Measurements from ENCODE around the gene OARD1. TPM values are rescaled to one million over a fixed set of nuclear protein-coding genes. Genes with fewer than 3 reads are reported as not detected.

Gene OARD1
- total and polyA plus RNA-seq, 7 experiments from 2014 or later: 31.1 to 55.8 (median 44.6) TPM

GRCh38 chr6:41064841-41065240, 7.3 kb downstream of the OARD1 start:
- H3K9me3 ChIP-seq (ENCODE audit: control insufficient read depth in 2 of 3, low read length in 3 of 3): no peaks in the 10 kb centered on the region
- H3K27ac Mint-ChIP-seq: no peak overlapping the region
- H3K27ac ChIP-seq (ENCODE audit: low read depth, low read length): no peak overlapping the region
- H3K4me3 ChIP-seq (ENCODE audit: low read length): no peak overlapping the region
- intact Hi-C loops (cut with micrococcal nuclease): loop anchor here in 1 of 2 donors (5.0 kb wide), 1 partner anchor 1718 kb away; no protein-coding TSS in a partner anchor
- H3K27me3 Mint-ChIP-seq: no peaks in the 10 kb centered on the region
- peaks cover 26 to 60% (median 30%) of the 10 kb centered on the region in 5 donors for H3K36me3 Mint-ChIP-seq
- no peak for ATAC-seq
- peaks cover 5 to 81% (median 9%) of the 10 kb centered on the region in 3 experiments for H3K36me3 ChIP-seq (ENCODE audit: control insufficient read depth in 2 of 3, insufficient read depth in 3 of 3, low read length in 3 of 3)
- H3K9me3 Mint-ChIP-seq: no peaks in the 10 kb centered on the region
- peaks cover 12 to 28% (median 23%) of the 10 kb centered on the region in 7 donors for H3K4me1 Mint-ChIP-seq
- H3K4me3 Mint-ChIP-seq: no peak overlapping the region
- H3K27me3 ChIP-seq (ENCODE audit: control insufficient read depth in 2 of 2, insufficient read depth in 2 of 2, low read length in 2 of 2): no peaks in the 10 kb centered on the region
- ChIA-PET POLR2A (interaction anchor here (1.0 kb wide), 1 partner anchor 37 kb away, joined by 3 read pairs; no protein-coding TSS in a partner anchor), CTCF (interaction anchor here (1.1 kb wide), 1 partner anchor 58 kb away, joined by 4 read pairs; no protein-coding TSS in a partner anchor)
- DNase-seq: no peak
- H3K4me1 ChIP-seq (ENCODE audit: control insufficient read depth in 2 of 2, insufficient read depth in 2 of 2, low read length in 2 of 2): no peaks in the 10 kb centered on the region

GRCh38 chr6:41063884-41064285, 8.3 kb downstream of the OARD1 start:
- no peaks in the 10 kb centered on the region for H3K27me3 ChIP-seq (ENCODE audit: control insufficient read depth in 2 of 2, insufficient read depth in 2 of 2, low read length in 2 of 2)
- no peak overlapping the region for H3K4me3 Mint-ChIP-seq
- ATAC-seq: no peak
- H3K4me3 ChIP-seq (ENCODE audit: low read length): no peak overlapping the region
- no peaks in the 10 kb centered on the region for H3K9me3 Mint-ChIP-seq
- peaks cover 7 to 22% (median 18%) of the 10 kb centered on the region in 7 donors for H3K4me1 Mint-ChIP-seq
- intact Hi-C loops (cut with micrococcal nuclease): no loop called here
- no peaks in the 10 kb centered on the region for H3K27me3 Mint-ChIP-seq
- no peak overlapping the region for H3K27ac ChIP-seq (ENCODE audit: low read depth, low read length)
- DNase-seq: no peak
- H3K27ac Mint-ChIP-seq: no peak overlapping the region
- POLR2A ChIA-PET: interaction anchor here (1.0 to 1.1 kb wide), 3 partner anchors 9 to 289 kb away, joined by 3 to 4 read pairs (median 3); partner anchors contain the start of genes NFYA and OARD1
- peaks cover 22 to 61% (median 32%) of the 10 kb centered on the region in 5 donors for H3K36me3 Mint-ChIP-seq
- CTCF ChIA-PET: interaction anchor here (0.8 to 2.1 kb wide), 3 partner anchors 10 to 108 kb away, joined by 3 to 5 read pairs (median 3); no protein-coding TSS in a partner anchor
- H3K4me1 ChIP-seq (ENCODE audit: control insufficient read depth in 2 of 2, insufficient read depth in 2 of 2, low read length in 2 of 2): no peaks in the 10 kb centered on the region
- peaks cover 5 to 72% (median 9%) of the 10 kb centered on the region in 3 experiments for H3K36me3 ChIP-seq (ENCODE audit: control insufficient read depth in 2 of 3, insufficient read depth in 3 of 3, low read length in 3 of 3)
- no peaks in the 10 kb centered on the region for H3K9me3 ChIP-seq (ENCODE audit: control insufficient read depth in 2 of 3, low read length in 3 of 3)

GRCh38 chr6:41062056-41062455, 10.1 kb downstream of the OARD1 start:
- no peak overlapping the region for H3K4me3 ChIP-seq (ENCODE audit: low read length)
- Mint-ChIP-seq H3K27ac (no peak overlapping the region), H3K27me3 (no peaks in the 10 kb centered on the region), H3K4me3 (no peak overlapping the region), H3K36me3 (peaks cover 11 to 62% (median 26%) of the 10 kb centered on the region in 5 donors), H3K9me3 (no peaks in the 10 kb centered on the region), H3K4me1 (peaks cover 6 to 15% (median 10%) of the 10 kb centered on the region in 7 donors)
- no peak for ATAC-seq
- POLR2A ChIA-PET: interaction anchor here (0.6 kb wide), 1 partner anchor 14 kb away, joined by 3 read pairs; no protein-coding TSS in a partner anchor
- no peak for DNase-seq
- intact Hi-C loops (cut with micrococcal nuclease): no loop called here
- CTCF ChIA-PET: interaction anchor here (0.7 kb wide), 1 partner anchor 8 kb away, joined by 3 read pairs; no protein-coding TSS in a partner anchor
- no peaks in the 10 kb centered on the region for H3K4me1 ChIP-seq (ENCODE audit: control insufficient read depth in 2 of 2, insufficient read depth in 2 of 2, low read length in 2 of 2)
- peaks cover 5 to 57% (median 9%) of the 10 kb centered on the region in 3 experiments for H3K36me3 ChIP-seq (ENCODE audit: control insufficient read depth in 2 of 3, insufficient read depth in 3 of 3, low read length in 3 of 3)
- H3K9me3 ChIP-seq (ENCODE audit: control insufficient read depth in 2 of 3, low read length in 3 of 3): no peaks in the 10 kb centered on the region
- no peaks in the 10 kb centered on the region for H3K27me3 ChIP-seq (ENCODE audit: control insufficient read depth in 2 of 2, insufficient read depth in 2 of 2, low read length in 2 of 2)
- no peak overlapping the region for H3K27ac ChIP-seq (ENCODE audit: low read depth, low read length)

GRCh38 chr6:41061196-41061726, 10.9 kb downstream of the OARD1 start:
- Histone ChIP-seq H3K36me3 (ENCODE audit: control insufficient read depth in 2 of 3, insufficient read depth in 3 of 3, low read length in 3 of 3) (peaks cover 5 to 58% (median 6%) of the 10 kb centered on the region in 3 experiments), H3K27ac (ENCODE audit: low read depth, low read length) (no peak overlapping the region), H3K9me3 (ENCODE audit: control insufficient read depth in 2 of 3, low read length in 3 of 3) (no peaks in the 10 kb centered on the region), H3K27me3 (ENCODE audit: control insufficient read depth in 2 of 2, insufficient read depth in 2 of 2, low read length in 2 of 2) (no peaks in the 10 kb centered on the region), H3K4me1 (ENCODE audit: control insufficient read depth in 2 of 2, insufficient read depth in 2 of 2, low read length in 2 of 2) (no peaks in the 10 kb centered on the region), H3K4me3 (ENCODE audit: low read length) (no peak overlapping the region)
- no peak for DNase-seq
- no peak for ATAC-seq
- POLR2A ChIA-PET: interaction anchor here (0.7 kb wide), 1 partner anchor 10 kb away, joined by 3 read pairs; no protein-coding TSS in a partner anchor
- Mint-ChIP-seq H3K9me3 (no peaks in the 10 kb centered on the region), H3K4me1 (peaks cover 0 to 9% (median 4%) of the 10 kb centered on the region in 7 donors), H3K27ac (no peak overlapping the region), H3K36me3 (peaks cover 7 to 64% (median 22%) of the 10 kb centered on the region in 5 donors), H3K27me3 (no peaks in the 10 kb centered on the region), H3K4me3 (no peak overlapping the region)
- CTCF ChIA-PET: no interaction called here
- intact Hi-C loops (cut with micrococcal nuclease): no loop called here

GRCh38 chr6:41059556-41059955, 12.6 kb downstream of the OARD1 start:
- no peaks in the 10 kb centered on the region for H3K4me1 ChIP-seq (ENCODE audit: control insufficient read depth in 2 of 2, insufficient read depth in 2 of 2, low read length in 2 of 2)
- DNase-seq (no peak), ATAC-seq (no peak)
- Mint-ChIP-seq H3K27me3 (no peaks in the 10 kb centered on the region), H3K27ac (peak overlapping the region in 2 of 9 donors; percentile 29 to 68), H3K4me1 (peaks cover 0 to 9% (median 2%) of the 10 kb centered on the region in 7 donors), H3K36me3 (peaks cover 7 to 66% (median 22%) of the 10 kb centered on the region in 5 donors), H3K9me3 (no peaks in the 10 kb centered on the region), H3K4me3 (no peak overlapping the region)
- CTCF ChIA-PET: interaction anchor here (1.0 kb wide), 1 partner anchor 9 kb away, joined by 4 read pairs; no protein-coding TSS in a partner anchor
- H3K4me3 ChIP-seq (ENCODE audit: low read length): no peak overlapping the region
- no peaks in the 10 kb centered on the region for H3K27me3 ChIP-seq (ENCODE audit: control insufficient read depth in 2 of 2, insufficient read depth in 2 of 2, low read length in 2 of 2)
- no peak overlapping the region for H3K27ac ChIP-seq (ENCODE audit: low read depth, low read length)
- peaks cover 0 to 44% (median 5%) of the 10 kb centered on the region in 3 experiments for H3K36me3 ChIP-seq (ENCODE audit: control insufficient read depth in 2 of 3, insufficient read depth in 3 of 3, low read length in 3 of 3)
- intact Hi-C loops (cut with micrococcal nuclease): no loop called here
- POLR2A ChIA-PET: interaction anchor here (1.0 to 1.1 kb wide), 2 partner anchors 9 to 12 kb away, joined by 3 read pairs; no protein-coding TSS in a partner anchor
- no peaks in the 10 kb centered on the region for H3K9me3 ChIP-seq (ENCODE audit: control insufficient read depth in 2 of 3, low read length in 3 of 3)

DNA sequence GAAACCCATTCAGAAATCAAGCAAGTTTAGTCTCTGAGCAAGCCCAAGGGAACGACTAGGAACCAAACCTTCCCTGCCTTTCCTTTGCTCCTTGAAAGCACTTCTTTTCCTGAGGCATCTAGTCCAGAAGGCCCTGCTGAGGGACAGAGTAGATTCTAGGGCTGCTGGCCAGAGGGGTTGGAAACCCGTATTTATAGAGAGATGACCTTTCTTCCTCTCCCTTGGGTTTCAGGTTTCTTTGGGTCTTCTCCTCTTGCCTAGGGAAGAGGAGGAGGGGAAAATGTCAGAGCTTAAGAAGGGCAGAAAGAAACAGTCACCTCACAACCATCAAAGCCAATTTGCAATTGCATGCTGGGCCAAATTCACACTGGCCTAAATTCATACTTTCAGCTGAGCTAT, 13.4 kb downstream of the OARD1 start:
- Histone ChIP-seq H3K9me3 (ENCODE audit: control insufficient read depth in 2 of 3, low read length in 3 of 3) (no peaks in the 10 kb centered on the region), H3K36me3 (ENCODE audit: control insufficient read depth in 2 of 3, insufficient read depth in 3 of 3, low read length in 3 of 3) (peaks cover 0 to 37% (median under 1%) of the 10 kb centered on the region in 3 experiments), H3K4me1 (ENCODE audit: control insufficient read depth in 2 of 2, insufficient read depth in 2 of 2, low read length in 2 of 2) (no peaks in the 10 kb centered on the region), H3K4me3 (ENCODE audit: low read length) (no peak overlapping the region), H3K27me3 (ENCODE audit: control insufficient read depth in 2 of 2, insufficient read depth in 2 of 2, low read length in 2 of 2) (no peaks in the 10 kb centered on the region), H3K27ac (ENCODE audit: low read depth, low read length) (no peak overlapping the region)
- H3K4me1 Mint-ChIP-seq: peaks cover 0 to 9% (median 2%) of the 10 kb centered on the region in 7 donors
- peaks cover 7 to 63% (median 22%) of the 10 kb centered on the region in 5 donors for H3K36me3 Mint-ChIP-seq
- ChIA-PET POLR2A (interaction anchor here (1.0 to 1.1 kb wide), 2 partner anchors 8 to 12 kb away, joined by 3 read pairs; no protein-coding TSS in a partner anchor), CTCF (interaction anchor here (1.0 kb wide), 1 partner anchor 10 kb away, joined by 4 read pairs; no protein-coding TSS in a partner anchor)
- DNase-seq (no peak), ATAC-seq (no peak)
- peak overlapping the region in 1 of 9 donors; percentile 29 for H3K27ac Mint-ChIP-seq
- intact Hi-C loops (cut with micrococcal nuclease): no loop called here
- no peaks in the 10 kb centered on the region for H3K9me3 Mint-ChIP-seq
- H3K4me3 Mint-ChIP-seq: no peak overlapping the region
- no peaks in the 10 kb centered on the region for H3K27me3 Mint-ChIP-seq
